HG02840 (cell line): Measurements from ENCODE around the gene MPPED2.

Experiments used
- ATAC-seq: cut with Tn5 transposase; IDR thresholded peaks from one replicate; pipeline ENCODE4 v1.9.1; 2021; ENCODE audit warnings: mild to moderate bottlenecking, moderate library complexity, moderate number of reproducible peaks; ENCODE audit not compliant: unreplicated experiment, low FRiP score

The MPPED2 gene

GRCh38 chr11:30535818-30536217 lies 50.3 kb downstream of the MPPED2 start:
- ATAC-seq = no peak

- ATAC-seq = no peak
These were observed 52.7 kb downstream of the MPPED2 start for GRCh38 chr11:30533445-30533947.

GRCh38 chr11:30527566-30527965 lies 58.6 kb downstream of the MPPED2 start:
- no peak for ATAC-seq

GRCh38 chr11:30526558-30526957 lies 59.6 kb downstream of the MPPED2 start:
- ATAC-seq = no peak

- ATAC-seq = no peak
These were observed 63.5 kb downstream of the MPPED2 start for GRCh38 chr11:30522536-30523243.

- ATAC-seq = no peak
These were observed 64.7 kb downstream of the MPPED2 start for GRCh38 chr11:30521297-30522071.

GRCh38 chr11:30513087-30513486 lies 73.1 kb downstream of the MPPED2 start:
- no peak for ATAC-seq

GRCh38 chr11:30511408-30511807 lies 74.7 kb downstream of the MPPED2 start:
- ATAC-seq = no peak

- ATAC-seq = no peak
These were observed 75.4 kb downstream of the MPPED2 start for GRCh38 chr11:30510750-30511149.

- no peak for ATAC-seq
These were observed 76.8 kb downstream of the MPPED2 start for GRCh38 chr11:30509364-30509763.

- ATAC-seq = no peak
These were observed 77.6 kb downstream of the MPPED2 start for GRCh38 chr11:30508594-30508993.

- ATAC-seq = no peak
These were observed 80.5 kb downstream of the MPPED2 start for GRCh38 chr11:30505603-30506002.

GRCh38 chr11:30504468-30504867 lies 81.7 kb downstream of the MPPED2 start:
- no peak for ATAC-seq

- ATAC-seq = no peak
These were observed 83.0 kb downstream of the MPPED2 start for GRCh38 chr11:30503156-30503555.

- ATAC-seq = no peak
These were observed 83.8 kb downstream of the MPPED2 start for GRCh38 chr11:30502305-30502704.

GRCh38 chr11:30501744-30502143 lies 84.4 kb downstream of the MPPED2 start:
- ATAC-seq = no peak

GRCh38 chr11:30499940-30500339 lies 86.2 kb downstream of the MPPED2 start:
- ATAC-seq = no peak

- ATAC-seq = no peak
These were observed 88.6 kb downstream of the MPPED2 start for GRCh38 chr11:30497600-30497999.

GRCh38 chr11:30496935-30497334 lies 89.2 kb downstream of the MPPED2 start:
- no peak for ATAC-seq

GRCh38 chr11:30495437-30495836 lies 90.7 kb downstream of the MPPED2 start:
- ATAC-seq = no peak

- ATAC-seq = no peak
These were observed 96.6 kb downstream of the MPPED2 start for GRCh38 chr11:30489511-30489910.

GRCh38 chr11:30489076-30489475 lies 97.1 kb downstream of the MPPED2 start:
- ATAC-seq = no peak
